Fibroblast of skin of back (primary cell): ENCODE measurements around the gene TADA1.
"Not testable (repeated sequence)": the region's sequence is repeated elsewhere in the genome, so short reads cannot be mapped to it uniquely, and the experiment has no call there.

ENCODE experiments used
- DNase-seq: peaks from one replicate; pipeline ENCODE4 v3.0.0-alpha.2; 2013

The TADA1 gene

GRCh38 chr1:166843322-166843721 is 32.7 kb downstream of the TADA1 start:
- DNase-seq: no peak

- DNase-seq: peak; percentile 40
Observed at GRCh38 chr1:166840309-166841274, 35.5 kb downstream of the TADA1 start.

GRCh38 chr1:166839600-166840308 is 36.3 kb downstream of the TADA1 start:
- peak; percentile 37 for DNase-seq

GRCh38 chr1:166838766-166839599 is 37.1 kb downstream of the TADA1 start, which contains the start of gene POGK:
TSS of gene POGK (plus strand) at chr1:166839475. CDS start at chr1:166840957, 1,482 bp downstream.
- peak; percentile 90 for DNase-seq

GRCh38 chr1:166836733-166837132 is 39.3 kb downstream of the TADA1 start:
- peak; percentile 13 for DNase-seq

- DNase-seq: not testable (repeated sequence)
Observed at GRCh38 chr1:166829762-166830161, 46.3 kb downstream of the TADA1 start.

GRCh38 chr1:166827426-166827825 is 48.6 kb downstream of the TADA1 start:
- no peak for DNase-seq

- no peak for DNase-seq
Observed at GRCh38 chr1:166822385-166822784, 53.7 kb downstream of the TADA1 start.

GRCh38 chr1:166819974-166820373 is 56.1 kb downstream of the TADA1 start:
- DNase-seq: no peak

- DNase-seq: peak; percentile 2
Observed at GRCh38 chr1:166814611-166815010, 61.5 kb downstream of the TADA1 start.

- no peak for DNase-seq
Observed at GRCh38 chr1:166813508-166814223, 62.4 kb downstream of the TADA1 start.

GRCh38 chr1:166811691-166812090 is 64.4 kb downstream of the TADA1 start:
- peak; percentile 6 for DNase-seq

GRCh38 chr1:166808952-166809351 is 67.1 kb downstream of the TADA1 start:
- DNase-seq: no peak
